GM18502 (cell line): ENCODE measurements around the gene OGFOD3.
A peak's percentile ranks its signal among the peaks of the same experiment; 100 is the strongest.
"Not testable (repeated sequence)": the region's sequence is repeated elsewhere in the genome, so short reads cannot be mapped to it uniquely, and the experiment has no call there.

Source experiments
- ATAC-seq: cut with Tn5 transposase; IDR thresholded peaks from one replicate; pipeline ENCODE4 v1.9.1; 2021; ENCODE audit warnings: mild to moderate bottlenecking; ENCODE audit not compliant: unreplicated experiment, poor library complexity

OGFOD3 gene

GRCh38 chr17:82418001-82418986, at the start of gene OGFOD3, which contains the start of gene HEXD:
Gene OGFOD3, minus strand, starts transcription at chr17:82418586. Its CDS starts 101 bp downstream, at chr17:82418485.
Gene HEXD, plus strand, starts transcription at chr17:82418347. Its CDS starts 1,453 bp downstream, at chr17:82419800.
- peak; percentile 88 for ATAC-seq

- no peak for ATAC-seq
These were observed 46.7 kb upstream of the OGFOD3 start for GRCh38 chr17:82465023-82465603.

GRCh38 chr17:82464567-82464929, 46.2 kb upstream of the OGFOD3 start:
- ATAC-seq: no peak

GRCh38 chr17:82463925-82464566, 45.7 kb upstream of the OGFOD3 start:
- ATAC-seq: no peak

GRCh38 chr17:82463391-82463790, 45.0 kb upstream of the OGFOD3 start:
- ATAC-seq: no peak

GRCh38 chr17:82461827-82462524, 43.6 kb upstream of the OGFOD3 start:
- ATAC-seq: no peak

- ATAC-seq: not testable (repeated sequence)
These were observed 41.5 kb upstream of the OGFOD3 start for GRCh38 chr17:82459936-82460335.

- ATAC-seq: peak; percentile 15
These were observed 40.6 kb upstream of the OGFOD3 start for GRCh38 chr17:82458885-82459424.

- peak; percentile 92 for ATAC-seq
These were observed 39.9 kb upstream of the OGFOD3 start, which contains the start of gene NARF for GRCh38 chr17:82458179-82458884. Gene NARF, plus strand, starts transcription at chr17:82458741. Its CDS starts 63 bp downstream, at chr17:82458804.

- no peak for ATAC-seq
These were observed 39.5 kb upstream of the OGFOD3 start for GRCh38 chr17:82457929-82458178.

- ATAC-seq: no peak
These were observed 38.9 kb upstream of the OGFOD3 start for GRCh38 chr17:82457073-82457928.

GRCh38 chr17:82453706-82454105, 35.3 kb upstream of the OGFOD3 start:
- not testable (repeated sequence) for ATAC-seq

GRCh38 chr17:82453151-82453550, 34.8 kb upstream of the OGFOD3 start:
- ATAC-seq: not testable (repeated sequence)

GRCh38 chr17:82452162-82452561, 33.8 kb upstream of the OGFOD3 start:
- no peak for ATAC-seq

- peak; percentile 70 for ATAC-seq
These were observed 32.1 kb upstream of the OGFOD3 start, which contains the start of gene CYBC1 for GRCh38 chr17:82450357-82451106. Gene CYBC1, minus strand, starts transcription at chr17:82450752. Its CDS starts 1,498 bp downstream, at chr17:82449254.

GRCh38 chr17:82449883-82450356, 31.5 kb upstream of the OGFOD3 start:
- peak; percentile 23 for ATAC-seq

- peak; percentile 44 for ATAC-seq
These were observed 30.9 kb upstream of the OGFOD3 start for GRCh38 chr17:82449131-82449882.
